Kidney (tissue), 14 donors: ENCODE measurements around the gene B3GNT3. TPM values are rescaled to one million over a fixed set of nuclear protein-coding genes. Genes with fewer than 3 reads are reported as not detected.

Source experiments
- DNase-seq, 5 donors: peaks; one replicate each; pipeline ENCODE4 v3.0.0-alpha.2; 2013 to 2020
- FAIRE-seq: peaks from 2 replicates; lab custom pipeline; 2012; peaks lifted over from hg19 to GRCh38; lab: Jason Lieb, UNC
- H3K27ac ChIP-seq, 2 donors: one replicate each; pipeline ENCODE4 v1.7.0; 2013; ENCODE audit warnings: low read depth in 2 of 2, low read length in 2 of 2, inconsistent platforms in 1 of 2
- H3K27me3 ChIP-seq: one replicate; pipeline ENCODE4 v1.7.1; 2013; ENCODE audit warnings: low read length, inconsistent platforms; ENCODE audit not compliant: control insufficient read depth, insufficient read depth
- H3K36me3 ChIP-seq, 3 donors: one replicate each; pipeline versions ENCODE4 v1.7.0 to v1.7.1; 2013; ENCODE audit warnings: low read length in 3 of 3, control low read depth in 1 of 3, inconsistent platforms in 1 of 3; ENCODE audit not compliant: insufficient read depth in 3 of 3, control insufficient read depth in 2 of 3
- H3K4me1 ChIP-seq, 3 donors: one replicate each; pipeline versions ENCODE4 v1.7.0 to v1.7.1; 2013; ENCODE audit warnings: low read length in 3 of 3, inconsistent platforms in 1 of 3, low read depth in 1 of 3; ENCODE audit not compliant: control insufficient read depth in 2 of 3, insufficient read depth in 2 of 3
- H3K4me3 ChIP-seq, 3 donors: one replicate each; pipeline versions ENCODE4 v1.7.0 to v1.8.1; 2013; ENCODE audit warnings: low read length in 3 of 3, control low read depth in 1 of 3, inconsistent platforms in 1 of 3
- H3K9ac ChIP-seq, 3 donors: one replicate each; pipeline versions ENCODE4 v1.7.0 to v1.7.1; 2013; ENCODE audit warnings: low read length in 3 of 3, control low read depth in 1 of 3, inconsistent platforms in 1 of 3
- H3K9me3 ChIP-seq, 3 donors: one replicate each; pipeline versions ENCODE4 v1.7.0 to v1.7.1; 2013; ENCODE audit warnings: low read length in 3 of 3, control low read depth in 1 of 3, inconsistent platforms in 1 of 3; ENCODE audit not compliant: control insufficient read depth in 2 of 3, insufficient read depth in 1 of 3
- CTCF ChIP-seq: IDR thresholded peaks from 3 replicates; pipeline ENCODE4 v1.5.1; 2012; ENCODE audit warnings: mild to moderate bottlenecking, moderate library complexity, borderline replicate concordance; ENCODE audit not compliant: insufficient read depth; ENCODE audit errors: extremely low read depth
- intact Hi-C: fragments of 100-400 bp; cut with DNase I; formaldehyde crosslinking; loops from one replicate; pipeline ENCODE4 v1.11.1; 2022
- polyA plus RNA-seq: library from polyadenylated mRNA; stranded (reverse); fragments of 350-450 nt; fragmentation: Illumina TruSeq; extraction: RNeasy Lipid Tissue Mini Kit (QIAGEN cat#74804); gene quantifications from one replicate; pipeline ENCODE4 v1.2.3, GENCODE V29; 2014; ENCODE audit warnings: low read depth, low replicate concordance; ENCODE audit not compliant: insufficient read depth
- total RNA-seq: library from RNA; stranded (reverse); fragmentation: NEBNext Ultra II Directional; extraction: Animal tissue kit (Norgen Biotek cat#: 25700); gene quantifications from one replicate; pipeline ENCODE4 v1.2.1, GENCODE V29; 2021
- donor health status: control.
- donor health status: control.
- donor health status: control.
- donor health status: control.
- donor health status: control.
- donor health status: DM: yes; HTN: yes; CAD: no.
- donor health status: Normal renal cell carcinoma (clear cell type).

The B3GNT3 gene
- total and polyA plus RNA-seq, 2 donors from 2014 or later = 2.0 to 36.2 TPM

- no peak overlapping the region for H3K9ac ChIP-seq
- TF ChIP-seq CTCF = no peak
- peak in 1 of 5 donors; percentile 79 for DNase-seq
- H3K36me3 ChIP-seq = no peaks in the 10 kb centered on the region
- intact Hi-C loops = no loop called here
- no peaks in the 10 kb centered on the region for H3K27me3 ChIP-seq
- no peak overlapping the region for H3K27ac ChIP-seq
- FAIRE-seq = no peak
- peaks cover 0 to 3% (median 3%) of the 10 kb centered on the region in 3 donors for H3K4me1 ChIP-seq
- no peaks in the 10 kb centered on the region for H3K9me3 ChIP-seq
- no peak overlapping the region for H3K4me3 ChIP-seq
These were observed 29.8 kb upstream of the B3GNT3 start for GRCh38 chr19:17765069-17765618.

- H3K9ac ChIP-seq = no peak overlapping the region
- H3K27ac ChIP-seq = no peak overlapping the region
- no peaks in the 10 kb centered on the region for H3K36me3 ChIP-seq
- DNase-seq (peak; percentile 80 to 90 (median 88)), FAIRE-seq (no peak)
- peak; percentile 78 for TF ChIP-seq CTCF
- intact Hi-C loops = no loop called here
- no peaks in the 10 kb centered on the region for H3K9me3 ChIP-seq
- H3K4me1 ChIP-seq = peaks cover 0 to 3% (median 3%) of the 10 kb centered on the region in 3 donors
- H3K27me3 ChIP-seq = no peaks in the 10 kb centered on the region
- H3K4me3 ChIP-seq = peak overlapping the region in 1 of 3 donors; percentile 25
These were observed 28.3 kb upstream of the B3GNT3 start for GRCh38 chr19:17766543-17767131.

GRCh38 chr19:17767559-17767958, 27.4 kb upstream of the B3GNT3 start:
- H3K36me3 ChIP-seq = no peaks in the 10 kb centered on the region
- DNase-seq (no peak), FAIRE-seq (no peak)
- H3K4me3 ChIP-seq = no peak overlapping the region
- H3K4me1 ChIP-seq = peaks cover 0 to 3% (median 3%) of the 10 kb centered on the region in 3 donors
- H3K27ac ChIP-seq = no peak overlapping the region
- no peak for TF ChIP-seq CTCF
- H3K9ac ChIP-seq = no peak overlapping the region
- H3K9me3 ChIP-seq = no peaks in the 10 kb centered on the region
- no peaks in the 10 kb centered on the region for H3K27me3 ChIP-seq
- intact Hi-C loops = no loop called here
